ENCODE measurements around the gene METTL23.

Gene METTL23

DNA sequence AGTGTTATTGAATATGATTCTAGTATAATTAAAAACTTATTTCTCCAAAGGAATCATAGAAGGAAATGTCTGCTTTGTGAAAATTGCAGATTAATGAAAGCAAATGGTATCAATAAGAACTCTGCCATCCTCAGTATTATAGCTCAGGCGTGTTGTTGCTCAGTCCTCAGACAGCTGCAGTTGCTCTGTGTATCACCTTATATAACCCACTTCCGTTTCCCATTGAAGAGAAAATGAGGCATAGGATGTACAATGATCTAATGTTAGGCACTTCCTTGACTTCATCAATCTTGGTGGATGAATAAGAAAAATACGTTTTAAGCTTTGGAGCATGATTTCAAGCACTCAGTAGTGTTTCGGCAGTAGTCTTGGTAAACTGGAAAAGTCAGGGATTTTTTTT is 25.4 kb downstream of the METTL23 start:
- TF ChIP-seq, protein P1, sequence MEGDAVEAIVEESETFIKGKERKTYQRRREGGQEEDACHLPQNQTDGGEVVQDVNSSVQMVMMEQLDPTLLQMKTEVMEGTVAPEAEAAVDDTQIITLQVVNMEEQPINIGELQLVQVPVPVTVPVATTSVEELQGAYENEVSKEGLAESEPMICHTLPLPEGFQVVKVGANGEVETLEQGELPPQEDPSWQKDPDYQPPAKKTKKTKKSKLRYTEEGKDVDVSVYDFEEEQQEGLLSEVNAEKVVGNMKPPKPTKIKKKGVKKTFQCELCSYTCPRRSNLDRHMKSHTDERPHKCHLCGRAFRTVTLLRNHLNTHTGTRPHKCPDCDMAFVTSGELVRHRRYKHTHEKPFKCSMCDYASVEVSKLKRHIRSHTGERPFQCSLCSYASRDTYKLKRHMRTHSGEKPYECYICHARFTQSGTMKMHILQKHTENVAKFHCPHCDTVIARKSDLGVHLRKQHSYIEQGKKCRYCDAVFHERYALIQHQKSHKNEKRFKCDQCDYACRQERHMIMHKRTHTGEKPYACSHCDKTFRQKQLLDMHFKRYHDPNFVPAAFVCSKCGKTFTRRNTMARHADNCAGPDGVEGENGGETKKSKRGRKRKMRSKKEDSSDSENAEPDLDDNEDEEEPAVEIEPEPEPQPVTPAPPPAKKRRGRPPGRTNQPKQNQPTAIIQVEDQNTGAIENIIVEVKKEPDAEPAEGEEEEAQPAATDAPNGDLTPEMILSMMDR (conservative IDR thresholded peaks at IDR 0.05; ENCODE audit: low read length): no peak
- no peaks in the 10 kb centered on the region for H3K79me2 ChIP-seq (ENCODE audit: insufficient read depth, low read length)
- no peaks in the 10 kb centered on the region for H4K20me1 ChIP-seq (ENCODE audit: insufficient read depth, low read length, poor library complexity, severe bottlenecking)
- no peaks in the 10 kb centered on the region for H3K27me3 ChIP-seq (ENCODE audit: insufficient read depth, low read length, poor library complexity, severe bottlenecking)
- no peak overlapping the region for H3K9ac ChIP-seq (ENCODE audit: low read depth, low read length, poor library complexity, severe bottlenecking)
- H3K4me2 ChIP-seq (ENCODE audit: low read depth, low read length, poor library complexity, severe bottlenecking): no peak overlapping the region
- H3K4me1 ChIP-seq (ENCODE audit: insufficient read depth, low read length, poor library complexity, severe bottlenecking): peaks cover 1% of the 10 kb centered on the region
- no peaks in the 10 kb centered on the region; the same call in 1 of the 2 replicates for H3K36me3 ChIP-seq (ENCODE audit: insufficient read depth, low read length)
- H3F3A ChIP-seq (ENCODE audit: low read depth): no peaks in the 10 kb centered on the region
- no peaks in the 10 kb centered on the region for H3K9me3 ChIP-seq (ENCODE audit: insufficient read depth, low read depth, low read length)
- no peak overlapping the region for H2AFZ ChIP-seq (ENCODE audit: low read length)
- no peak overlapping the region for H3K4me3 ChIP-seq (ENCODE audit: low read length, poor library complexity, severe bottlenecking)
- H3K9me2 ChIP-seq (replicated peaks; ENCODE audit: low read depth, low read length): no peaks in the 10 kb centered on the region

DNA sequence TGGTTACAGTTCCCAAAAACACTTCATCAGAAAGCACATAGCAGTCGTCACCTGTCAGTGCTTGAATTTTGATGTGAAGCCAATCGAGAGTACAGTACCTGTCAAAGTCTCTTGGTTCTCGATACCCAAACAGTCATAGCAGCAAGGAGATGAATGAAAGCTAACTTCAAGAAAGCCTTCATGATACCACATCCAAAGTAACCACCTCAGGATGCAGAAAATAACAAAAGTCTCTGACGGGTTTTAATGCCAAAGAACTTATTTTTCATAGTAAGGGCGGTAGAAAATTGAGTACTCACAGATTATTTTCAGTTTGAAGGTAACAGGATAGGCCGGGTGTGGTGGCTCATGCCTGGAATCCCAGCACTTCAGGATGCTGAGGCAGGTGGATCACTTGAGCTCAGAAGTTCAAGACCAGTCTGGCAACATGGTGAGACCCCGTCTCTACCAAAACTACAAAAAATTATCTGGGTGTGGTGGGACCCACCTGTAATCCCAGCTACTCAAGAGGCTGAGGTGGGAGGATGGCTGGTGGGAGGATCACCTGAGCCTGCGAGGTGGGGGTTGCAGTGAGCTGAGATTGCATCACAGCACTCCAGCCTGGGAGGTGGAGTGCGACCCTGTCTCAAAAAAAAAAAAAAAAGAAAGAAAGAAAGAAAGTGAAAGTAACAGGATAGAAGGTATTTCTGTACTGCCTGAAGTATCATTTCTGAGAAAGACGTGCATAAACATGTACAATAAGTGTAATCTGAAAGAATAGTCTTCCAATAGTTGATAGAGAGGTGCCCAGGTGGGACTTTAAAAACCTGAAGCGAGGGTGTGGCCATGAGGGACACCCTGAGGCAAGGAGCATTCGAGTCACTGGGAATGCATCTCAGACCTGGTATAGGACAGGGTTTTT is 26.7 kb downstream of the METTL23 start:
- no peaks in the 10 kb centered on the region for H3K9me3 ChIP-seq (ENCODE audit: insufficient read depth, low read depth, low read length)
- H3K9ac ChIP-seq (ENCODE audit: low read depth, low read length, poor library complexity, severe bottlenecking): no peak overlapping the region
- no peaks in the 10 kb centered on the region for H3K79me2 ChIP-seq (ENCODE audit: insufficient read depth, low read length)
- no peaks in the 10 kb centered on the region for H4K20me1 ChIP-seq (ENCODE audit: insufficient read depth, low read length, poor library complexity, severe bottlenecking)
- no peak overlapping the region for H2AFZ ChIP-seq (ENCODE audit: low read length)
- no peak overlapping the region for H3K4me2 ChIP-seq (ENCODE audit: low read depth, low read length, poor library complexity, severe bottlenecking)
- H3K9me2 ChIP-seq (replicated peaks; ENCODE audit: low read depth, low read length): no peaks in the 10 kb centered on the region
- no peaks in the 10 kb centered on the region for H3F3A ChIP-seq (ENCODE audit: low read depth)
- H3K36me3 ChIP-seq (ENCODE audit: insufficient read depth, low read length): no peaks in the 10 kb centered on the region; the same call in 1 of the 2 replicates
- peaks cover 4% of the 10 kb centered on the region for H3K4me1 ChIP-seq (ENCODE audit: insufficient read depth, low read length, poor library complexity, severe bottlenecking)
- TF ChIP-seq, protein P1 (conservative IDR thresholded peaks at IDR 0.05; ENCODE audit: low read length): no peak
- TF ChIP-seq EZH2phosphoT487 (IDR thresholded peaks at IDR 0.05; ENCODE audit: borderline replicate concordance): no peak
- H3K27me3 ChIP-seq (ENCODE audit: insufficient read depth, low read length, poor library complexity, severe bottlenecking): no peaks in the 10 kb centered on the region
- no peak overlapping the region for H3K4me3 ChIP-seq (ENCODE audit: low read length, poor library complexity, severe bottlenecking)

GRCh38 chr17:76755285-76755684 is 28.6 kb downstream of the METTL23 start:
- Histone ChIP-seq H3K4me3 (ENCODE audit: low read length, poor library complexity, severe bottlenecking) (no peak overlapping the region), H3K9ac (ENCODE audit: low read depth, low read length, poor library complexity, severe bottlenecking) (no peak overlapping the region), H3K36me3 (ENCODE audit: insufficient read depth, low read length) (no peaks in the 10 kb centered on the region; the same call in 1 of the 2 replicates), H3K9me3 (ENCODE audit: insufficient read depth, low read depth, low read length) (no peaks in the 10 kb centered on the region), H3K9me2 (replicated peaks; ENCODE audit: low read depth, low read length) (no peaks in the 10 kb centered on the region), H3K4me2 (ENCODE audit: low read depth, low read length, poor library complexity, severe bottlenecking) (no peak overlapping the region), H3K27me3 (ENCODE audit: insufficient read depth, low read length, poor library complexity, severe bottlenecking) (no peaks in the 10 kb centered on the region), H4K20me1 (ENCODE audit: insufficient read depth, low read length, poor library complexity, severe bottlenecking) (no peaks in the 10 kb centered on the region), H2AFZ (ENCODE audit: low read length) (no peak overlapping the region), H3F3A (ENCODE audit: low read depth) (no peaks in the 10 kb centered on the region), H3K79me2 (ENCODE audit: insufficient read depth, low read length) (no peaks in the 10 kb centered on the region), H3K4me1 (ENCODE audit: insufficient read depth, low read length, poor library complexity, severe bottlenecking) (peaks cover 4% of the 10 kb centered on the region)
- no peak for TF ChIP-seq EZH2phosphoT487 (IDR thresholded peaks at IDR 0.05; ENCODE audit: borderline replicate concordance)
- TF ChIP-seq, protein P1 (conservative IDR thresholded peaks at IDR 0.05; ENCODE audit: low read length): no peak
